Measurements from ENCODE around the gene VPS39.

GRCh38 chr15:42203891-42204290 lies 4.2 kb downstream of the VPS39 start:
- TF ChIP-seq ZNF302 (CRISPR knock-in tag; IDR thresholded peaks at IDR 0.05) (no peak), MAZ (IDR thresholded peaks at IDR 0.05; ENCODE audit: borderline replicate concordance, low read depth, low read length) (no peak)
- TF ChIP-seq, protein P1, sequence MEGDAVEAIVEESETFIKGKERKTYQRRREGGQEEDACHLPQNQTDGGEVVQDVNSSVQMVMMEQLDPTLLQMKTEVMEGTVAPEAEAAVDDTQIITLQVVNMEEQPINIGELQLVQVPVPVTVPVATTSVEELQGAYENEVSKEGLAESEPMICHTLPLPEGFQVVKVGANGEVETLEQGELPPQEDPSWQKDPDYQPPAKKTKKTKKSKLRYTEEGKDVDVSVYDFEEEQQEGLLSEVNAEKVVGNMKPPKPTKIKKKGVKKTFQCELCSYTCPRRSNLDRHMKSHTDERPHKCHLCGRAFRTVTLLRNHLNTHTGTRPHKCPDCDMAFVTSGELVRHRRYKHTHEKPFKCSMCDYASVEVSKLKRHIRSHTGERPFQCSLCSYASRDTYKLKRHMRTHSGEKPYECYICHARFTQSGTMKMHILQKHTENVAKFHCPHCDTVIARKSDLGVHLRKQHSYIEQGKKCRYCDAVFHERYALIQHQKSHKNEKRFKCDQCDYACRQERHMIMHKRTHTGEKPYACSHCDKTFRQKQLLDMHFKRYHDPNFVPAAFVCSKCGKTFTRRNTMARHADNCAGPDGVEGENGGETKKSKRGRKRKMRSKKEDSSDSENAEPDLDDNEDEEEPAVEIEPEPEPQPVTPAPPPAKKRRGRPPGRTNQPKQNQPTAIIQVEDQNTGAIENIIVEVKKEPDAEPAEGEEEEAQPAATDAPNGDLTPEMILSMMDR (IDR thresholded peaks at IDR 0.05), result no peak
